Measurements from ENCODE around the gene DOP1A.

Gene DOP1A

GRCh38 chr6:83215131-83216047 is 147.9 kb downstream of the DOP1A start:
- no peak for DNase-seq

GRCh38 chr6:83216806-83217205 is 149.3 kb downstream of the DOP1A start:
- DNase-seq = no peak

Data from NCI-H510A (cell line).